Stimulated activated CD4-positive, alpha-beta T cell treated with anti-CD3 and anti-CD28 coated beads, TNF-alpha, amount 100 ng/mL, for 48 hours (primary cell): ENCODE measurements around the gene PID1.

Experiments used
- DNase-seq, 3 donors: peaks; one replicate each; pipeline ENCODE4 v3.0.0-alpha.2; 2020; ENCODE audit warnings: low read depth in 3 of 3

Gene PID1

DNA sequence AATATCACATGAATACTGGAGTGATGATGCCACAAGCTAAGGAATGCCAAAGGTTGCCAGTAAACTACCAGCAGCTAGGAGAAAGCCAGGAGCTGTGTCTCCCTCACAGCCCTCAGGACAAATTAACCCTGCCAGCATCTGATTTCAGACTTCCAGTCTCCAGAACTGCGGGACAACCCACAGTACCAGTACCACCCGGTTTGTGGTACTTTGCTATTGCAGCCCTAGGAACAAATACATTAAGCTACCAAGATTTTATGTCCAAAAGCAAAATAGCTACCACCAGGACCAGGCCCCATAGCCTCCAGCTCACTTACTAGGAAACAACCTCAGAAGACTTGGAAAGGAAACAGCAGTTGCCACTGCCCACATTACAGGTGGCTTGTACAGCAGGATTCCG is 10.0 kb downstream of the PID1 start:
- DNase-seq, result no peak

GRCh38 chr2:229257985-229258384 is 13.1 kb downstream of the PID1 start:
- no peak for DNase-seq

DNA sequence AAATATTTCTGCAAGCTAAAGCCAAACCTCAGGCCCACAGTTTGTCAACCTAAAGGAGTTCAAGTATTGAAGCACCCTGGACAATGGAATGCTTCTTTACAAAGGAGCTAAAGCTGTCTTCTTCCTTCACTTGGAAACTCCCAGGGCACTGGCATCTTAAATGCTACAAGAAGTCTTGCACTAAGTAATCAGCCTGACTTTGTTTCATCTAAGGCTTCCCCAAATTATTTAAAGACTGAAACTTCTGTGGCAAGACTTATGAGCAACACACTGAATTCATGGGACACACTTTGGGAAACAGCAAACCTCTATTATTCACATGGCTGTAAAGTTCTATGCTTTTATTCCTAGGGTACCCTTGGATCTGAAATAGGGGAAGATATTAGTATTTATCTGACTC is 14.7 kb downstream of the PID1 start:
- DNase-seq, result no peak

- DNase-seq, result no peak
Observed at GRCh38 chr2:229254206-229254605, 16.9 kb downstream of the PID1 start.

DNA sequence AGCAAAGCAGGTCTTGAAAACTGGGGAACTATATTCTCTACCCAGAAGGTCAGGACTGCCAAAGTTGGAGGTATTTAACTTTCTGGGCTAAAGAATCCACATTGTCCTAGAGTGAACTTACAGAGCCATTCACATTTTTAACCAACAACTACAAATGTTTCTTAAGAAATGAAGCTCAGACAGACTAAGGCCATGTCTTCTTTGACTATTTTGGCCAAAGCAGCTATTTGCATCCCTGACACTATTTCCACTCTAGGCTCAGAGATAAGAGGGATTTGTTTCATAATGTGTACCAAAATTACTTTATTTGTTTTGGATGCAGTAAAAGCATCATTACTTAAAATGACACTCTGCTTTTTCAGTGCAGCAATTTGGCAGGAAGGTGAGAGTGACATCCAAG is 18.1 kb downstream of the PID1 start:
- DNase-seq, result no peak

- DNase-seq, result no peak
Observed at GRCh38 chr2:229252280-229252679, 18.8 kb downstream of the PID1 start.

DNA sequence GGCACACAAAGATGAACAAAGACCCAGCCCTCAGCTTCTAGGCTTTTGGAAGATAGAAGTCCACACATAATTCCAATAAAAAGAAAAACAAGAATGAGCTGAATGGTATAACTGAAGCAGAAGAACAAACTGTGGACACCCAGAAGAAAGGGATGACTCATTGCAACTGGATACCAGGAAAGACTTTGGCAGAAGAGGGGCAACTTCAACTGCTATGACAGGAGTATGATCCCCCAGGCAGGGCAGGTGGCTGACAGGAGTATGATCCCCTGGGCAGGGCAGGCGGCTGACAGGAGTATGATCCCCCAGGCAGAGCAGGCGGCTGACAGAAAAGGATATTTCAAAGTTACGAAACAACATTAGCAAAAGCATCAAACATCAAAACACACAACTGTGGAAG is 21.6 kb downstream of the PID1 start:
- DNase-seq, result no peak

DNA sequence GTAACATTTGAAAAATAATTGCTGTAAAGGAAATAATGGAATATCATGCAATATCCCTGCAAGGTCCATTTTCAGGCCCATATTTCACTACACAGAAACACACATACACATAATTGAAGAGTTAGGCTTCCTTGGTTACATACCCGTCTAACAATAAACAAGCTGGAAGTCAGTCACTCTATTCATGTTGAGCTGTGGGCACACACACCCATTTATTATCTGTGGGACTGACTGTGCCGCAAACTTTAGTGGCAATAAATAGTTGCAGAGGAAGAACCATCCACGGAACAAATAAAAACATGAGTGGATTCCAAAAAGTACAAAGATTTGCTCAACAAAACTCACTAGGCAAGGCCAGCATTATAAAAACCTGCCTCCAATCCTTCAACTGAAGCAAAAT is 24.8 kb downstream of the PID1 start:
- DNase-seq, result no peak

- DNase-seq, result no peak
Observed at GRCh38 chr2:229244975-229245374, 26.1 kb downstream of the PID1 start.

DNA sequence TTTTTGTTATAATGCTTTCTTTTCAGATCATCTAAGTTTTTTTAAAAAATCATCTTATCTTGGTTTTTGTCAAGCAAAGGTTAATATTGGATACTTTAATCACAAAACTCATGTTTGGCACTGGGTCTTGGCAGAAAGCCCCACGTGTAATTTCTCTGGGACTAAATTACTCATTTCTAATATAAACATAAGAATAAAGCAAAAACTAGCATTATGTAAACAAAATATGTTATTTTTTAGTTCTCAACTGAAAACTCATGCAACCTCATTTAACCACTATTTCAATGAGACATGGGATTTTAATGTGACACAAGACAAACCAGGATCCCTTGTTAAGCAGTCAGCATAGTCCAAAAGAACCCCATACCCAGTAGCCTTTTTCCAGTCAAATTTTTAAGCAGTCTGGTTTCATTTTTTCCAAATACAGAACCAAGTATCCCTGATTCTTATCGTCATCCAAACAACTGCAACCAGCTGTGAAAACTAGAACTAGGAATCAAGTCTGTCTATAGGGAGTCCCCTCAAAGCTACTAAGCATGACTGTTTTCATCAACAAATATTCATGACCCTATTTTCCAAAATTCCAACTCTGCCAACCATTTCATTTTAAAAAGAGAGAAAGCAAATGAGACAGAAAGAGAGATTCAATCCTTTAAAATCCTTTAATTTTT is 27.1 kb downstream of the PID1 start:
- no peak for DNase-seq

DNA sequence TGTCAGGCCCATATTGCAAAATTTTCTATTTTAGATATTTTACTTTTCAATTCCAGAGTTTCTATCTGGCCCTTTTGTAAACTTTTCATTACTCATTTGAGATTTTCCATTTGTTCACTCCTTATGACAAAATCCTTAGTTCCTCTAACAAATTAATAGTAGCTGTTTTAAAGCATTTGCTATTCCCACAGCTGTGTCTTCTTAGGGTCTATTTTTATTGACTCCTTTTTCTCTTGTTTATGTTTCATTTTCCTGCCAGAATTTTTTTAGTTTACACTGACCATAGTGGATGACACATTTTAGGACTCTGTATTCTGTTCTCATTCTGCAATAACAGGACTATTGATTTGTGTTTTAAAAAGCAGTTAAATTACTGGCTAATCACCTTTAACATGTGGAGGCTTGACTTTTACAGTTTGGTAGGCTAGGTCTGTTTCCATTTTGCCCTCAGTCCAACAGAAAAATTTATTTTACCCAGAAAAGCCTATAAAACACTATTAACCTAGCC is 30.0 kb downstream of the PID1 start:
- DNase-seq, result no peak

DNA sequence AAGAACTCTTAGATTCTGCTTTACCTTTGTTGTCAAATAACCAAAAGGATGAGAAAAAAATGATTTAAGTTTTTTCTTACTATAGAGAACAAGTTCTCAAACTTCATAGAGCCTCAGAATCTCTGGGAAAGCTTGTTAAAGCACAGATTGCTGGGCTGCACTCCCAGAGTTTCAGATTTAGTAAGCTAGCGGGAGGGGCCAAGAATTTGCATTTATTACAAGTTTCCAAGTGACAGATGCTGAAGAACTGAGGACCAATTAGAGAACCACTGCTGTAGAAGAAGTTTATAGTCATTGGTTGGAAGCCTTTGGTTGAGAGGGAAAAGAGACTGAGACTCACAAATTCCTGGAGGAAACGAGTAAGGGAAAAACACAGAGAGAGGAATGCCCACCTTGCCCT is 32.1 kb downstream of the PID1 start:
- no peak for DNase-seq

- no peak for DNase-seq
Observed at GRCh38 chr2:229237270-229237669, 33.8 kb downstream of the PID1 start.

DNA sequence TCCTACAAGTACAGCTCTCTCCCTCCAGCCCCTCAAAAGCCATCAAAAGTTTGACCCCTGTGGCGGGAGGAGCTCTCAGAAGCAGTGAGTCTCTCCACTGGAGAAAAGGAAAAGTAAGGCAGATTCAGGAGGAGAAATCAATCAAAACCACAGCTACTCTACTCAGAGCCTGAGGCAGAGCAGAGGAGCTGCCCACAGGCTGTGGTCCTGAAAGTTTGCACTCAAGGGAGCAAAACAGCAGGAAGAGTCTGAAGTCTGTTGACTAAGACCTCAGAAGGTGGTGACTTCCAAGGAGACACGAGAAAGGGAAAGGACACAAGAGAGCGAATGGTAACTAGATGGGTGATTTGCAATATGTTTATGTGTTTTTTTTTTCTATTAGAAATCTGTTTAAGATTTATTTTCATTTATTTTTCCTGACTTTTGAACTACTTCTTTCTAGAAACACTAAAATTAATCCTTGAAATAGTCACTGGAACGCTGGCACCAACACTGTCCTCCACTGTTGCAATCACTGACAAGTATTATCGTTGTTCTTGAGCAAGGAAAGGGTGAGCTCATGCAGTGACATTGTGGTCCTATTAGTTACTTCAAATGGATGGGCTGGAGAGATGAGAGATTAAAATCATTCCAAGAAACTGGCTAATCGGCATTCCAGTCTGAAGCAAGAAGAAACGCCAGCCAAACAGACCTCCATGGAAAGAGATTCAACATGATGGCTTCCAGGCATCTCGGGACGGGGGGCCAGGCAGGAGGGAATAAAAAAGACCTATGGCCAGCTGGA is 35.8 kb downstream of the PID1 start:
- DNase-seq, result no peak

GRCh38 chr2:229231885-229232284 is 39.2 kb downstream of the PID1 start:
- DNase-seq, result no peak

DNA sequence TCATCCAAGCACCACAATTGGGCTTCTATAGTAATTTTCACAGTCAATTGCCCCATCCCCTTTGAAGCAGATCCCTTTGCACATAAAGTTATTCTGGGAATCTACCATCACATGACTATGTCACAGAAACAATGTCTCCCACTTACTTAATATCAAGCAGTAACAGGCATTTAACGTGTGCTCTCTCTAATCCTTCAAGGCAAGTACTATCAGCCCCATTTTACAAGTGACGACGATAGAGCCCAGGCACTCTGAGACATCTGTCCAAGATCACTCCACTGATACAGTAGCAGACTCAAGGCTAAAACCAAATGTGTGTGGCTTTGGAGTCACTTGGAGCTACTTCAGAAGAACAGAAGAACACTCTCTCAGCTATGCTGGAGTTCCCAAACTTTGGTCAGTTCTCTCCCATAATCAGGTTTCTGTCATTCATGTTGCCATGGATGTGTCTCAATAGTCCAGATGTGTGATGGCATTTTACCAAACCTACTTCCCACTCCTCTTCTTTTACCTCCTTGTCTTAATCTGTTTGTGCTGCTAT is 39.7 kb downstream of the PID1 start:
- DNase-seq, result no peak

- DNase-seq, result no peak
Observed at GRCh38 chr2:229230911-229231310, 40.2 kb downstream of the PID1 start.

DNA sequence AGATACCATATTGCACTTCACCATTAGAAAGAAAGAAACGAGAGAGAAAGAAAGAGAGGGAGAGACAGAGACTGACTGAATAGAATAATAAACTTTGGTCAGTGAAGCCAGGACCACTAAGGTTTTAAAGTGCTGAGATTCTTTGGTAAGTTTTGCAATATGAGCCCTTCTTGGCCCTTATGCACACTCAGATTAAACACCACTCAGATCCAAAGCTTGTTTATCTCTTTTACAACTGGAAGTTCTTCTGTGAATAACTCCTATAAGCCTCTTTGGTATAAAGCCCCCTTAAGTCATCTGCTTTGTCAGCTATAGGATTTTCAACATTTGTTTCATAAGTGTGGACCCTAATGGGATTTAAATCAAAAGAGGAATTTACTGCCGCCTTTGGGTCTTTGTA is 40.8 kb downstream of the PID1 start:
- no peak for DNase-seq

DNA sequence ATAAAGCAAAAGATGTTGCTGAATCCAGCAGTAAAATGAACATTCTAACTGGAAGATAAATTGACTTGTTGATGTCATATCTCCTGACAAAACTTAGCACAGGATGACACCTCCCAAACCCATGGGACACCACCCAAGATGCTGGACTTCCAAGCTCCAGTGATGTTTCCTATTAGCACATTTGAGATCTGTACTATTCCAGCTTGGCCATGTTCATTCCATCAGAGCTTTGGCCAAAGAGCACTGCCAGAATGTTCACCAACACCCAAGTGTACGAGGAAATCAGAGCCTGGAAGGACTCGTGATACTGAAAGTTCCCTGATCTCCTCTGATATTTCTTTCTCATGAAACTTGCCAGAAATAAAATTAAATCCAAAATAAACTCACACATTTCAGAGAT is 44.7 kb downstream of the PID1 start:
- DNase-seq, result no peak

GRCh38 chr2:229223107-229223506 is 48.0 kb downstream of the PID1 start:
- no peak for DNase-seq

GRCh38 chr2:229221641-229222040 is 49.4 kb downstream of the PID1 start:
- DNase-seq, result no peak

GRCh38 chr2:229220254-229220653 is 50.8 kb downstream of the PID1 start:
- no peak for DNase-seq

GRCh38 chr2:229218329-229218921 is 52.7 kb downstream of the PID1 start:
- DNase-seq, result no peak
